Glutamatergic neuron (in vitro differentiated cells): ENCODE results near the gene MYO6. TPM values are rescaled to one million over a fixed set of nuclear protein-coding genes. Genes with fewer than 3 reads are reported as not detected.

Experiments used
- DNase-seq: peaks from one replicate; pipeline ENCODE4 v3.0.0; 2022
- H3K27ac Mint-ChIP-seq: one replicate; pipeline ENCODE4 v1.8.0; 2020; ENCODE audit warnings: mild to moderate bottlenecking, mixed read lengths, inconsistent platforms; ENCODE audit not compliant: unreplicated experiment
- H3K27me3 Mint-ChIP-seq: one replicate; pipeline ENCODE4 v1.8.0; 2020; ENCODE audit warnings: mild to moderate bottlenecking, moderate library complexity, mixed read lengths, inconsistent platforms; ENCODE audit not compliant: unreplicated experiment
- H3K36me3 Mint-ChIP-seq: one replicate; pipeline ENCODE4 v1.8.0; 2020; ENCODE audit warnings: mild to moderate bottlenecking, mixed read lengths, inconsistent platforms; ENCODE audit not compliant: unreplicated experiment
- H3K4me1 Mint-ChIP-seq: one replicate; pipeline ENCODE4 v1.8.0; 2020; ENCODE audit warnings: mild to moderate bottlenecking, low read depth, mixed read lengths, inconsistent platforms; ENCODE audit not compliant: unreplicated experiment
- H3K4me3 Mint-ChIP-seq: one replicate; pipeline ENCODE4 v1.8.0; 2020; ENCODE audit warnings: mild to moderate bottlenecking, mixed read lengths, inconsistent platforms; ENCODE audit not compliant: unreplicated experiment
- H3K9me3 Mint-ChIP-seq: one replicate; pipeline ENCODE4 v1.8.0; 2020; ENCODE audit warnings: mild to moderate bottlenecking, moderate library complexity, mixed read lengths, inconsistent platforms; ENCODE audit not compliant: unreplicated experiment
- total RNA-seq: library from RNA; stranded (reverse); fragmentation: NEBNext Ultra II Directional; extraction: Animal tissue kit (Norgen Biotek cat#: 25700); gene quantifications from one replicate; pipeline ENCODE4 v1.2.1, GENCODE V29; 2021; ENCODE audit not compliant: unreplicated experiment
- TF ChIP-seq, protein P1 (sequence below): fragments of 200-600 bp; sonication (generic); IDR thresholded peaks from one replicate; pipeline ENCODE4 v1.5.0; 2021; ENCODE audit not compliant: partially characterized antibody, unreplicated experiment

MYO6 gene
- total RNA-seq, 1 donor from 2014 or later, result 72.2 TPM

DNA sequence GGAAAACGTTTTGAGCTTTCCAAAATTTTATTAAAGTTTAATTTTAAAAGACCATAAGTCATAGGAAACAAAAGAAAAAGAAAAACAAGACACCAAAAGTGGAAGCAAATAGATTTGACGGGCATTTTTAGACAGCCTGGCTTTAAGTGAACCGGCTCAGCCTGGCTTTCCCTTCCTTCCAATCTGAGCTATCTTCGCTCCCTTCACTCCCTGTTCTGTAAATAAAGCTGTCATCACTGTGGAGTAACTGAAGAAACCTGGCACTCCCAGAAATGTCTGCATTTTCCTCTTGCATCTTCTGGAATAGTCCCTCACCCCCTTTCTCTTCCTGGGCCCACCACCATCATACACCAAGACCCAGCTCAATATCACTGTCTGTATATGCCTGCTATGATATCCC, 191.5 kb downstream of the MYO6 start:
- DNase-seq, result no peak
- TF ChIP-seq, protein P1, sequence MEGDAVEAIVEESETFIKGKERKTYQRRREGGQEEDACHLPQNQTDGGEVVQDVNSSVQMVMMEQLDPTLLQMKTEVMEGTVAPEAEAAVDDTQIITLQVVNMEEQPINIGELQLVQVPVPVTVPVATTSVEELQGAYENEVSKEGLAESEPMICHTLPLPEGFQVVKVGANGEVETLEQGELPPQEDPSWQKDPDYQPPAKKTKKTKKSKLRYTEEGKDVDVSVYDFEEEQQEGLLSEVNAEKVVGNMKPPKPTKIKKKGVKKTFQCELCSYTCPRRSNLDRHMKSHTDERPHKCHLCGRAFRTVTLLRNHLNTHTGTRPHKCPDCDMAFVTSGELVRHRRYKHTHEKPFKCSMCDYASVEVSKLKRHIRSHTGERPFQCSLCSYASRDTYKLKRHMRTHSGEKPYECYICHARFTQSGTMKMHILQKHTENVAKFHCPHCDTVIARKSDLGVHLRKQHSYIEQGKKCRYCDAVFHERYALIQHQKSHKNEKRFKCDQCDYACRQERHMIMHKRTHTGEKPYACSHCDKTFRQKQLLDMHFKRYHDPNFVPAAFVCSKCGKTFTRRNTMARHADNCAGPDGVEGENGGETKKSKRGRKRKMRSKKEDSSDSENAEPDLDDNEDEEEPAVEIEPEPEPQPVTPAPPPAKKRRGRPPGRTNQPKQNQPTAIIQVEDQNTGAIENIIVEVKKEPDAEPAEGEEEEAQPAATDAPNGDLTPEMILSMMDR, result no peak
- Mint-ChIP-seq H3K4me3 (no peak overlapping the region), H3K9me3 (peaks cover 4% of the 10 kb centered on the region), H3K27me3 (peaks cover 5% of the 10 kb centered on the region), H3K27ac (no peak overlapping the region), H3K4me1 (peaks cover 11% of the 10 kb centered on the region), H3K36me3 (no peaks in the 10 kb centered on the region)

DNA sequence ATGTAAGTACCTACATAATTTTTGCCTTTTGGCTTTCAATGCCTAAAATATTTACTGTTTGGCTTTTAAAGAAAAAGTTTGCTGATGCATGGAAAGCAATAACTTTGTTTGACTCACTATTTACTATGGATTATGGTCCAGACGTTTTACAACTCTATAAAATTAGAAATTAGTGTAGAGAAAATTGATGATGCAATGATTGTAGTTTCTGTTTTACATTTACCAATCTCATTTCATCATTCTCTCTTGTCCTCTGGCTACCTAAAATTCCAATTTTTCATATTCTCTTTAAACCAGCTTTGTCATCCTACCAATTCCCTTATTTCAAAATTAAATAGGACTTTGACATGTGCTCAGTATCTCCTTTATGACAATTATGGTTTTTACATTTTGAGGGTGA, 192.5 kb downstream of the MYO6 start:
- Mint-ChIP-seq H3K4me3 (no peak overlapping the region), H3K36me3 (no peaks in the 10 kb centered on the region), H3K4me1 (peaks cover 15% of the 10 kb centered on the region), H3K27ac (no peak overlapping the region), H3K27me3 (peaks cover 5% of the 10 kb centered on the region), H3K9me3 (peaks cover 4% of the 10 kb centered on the region)
- TF ChIP-seq, protein P1, result no peak
- no peak for DNase-seq

DNA sequence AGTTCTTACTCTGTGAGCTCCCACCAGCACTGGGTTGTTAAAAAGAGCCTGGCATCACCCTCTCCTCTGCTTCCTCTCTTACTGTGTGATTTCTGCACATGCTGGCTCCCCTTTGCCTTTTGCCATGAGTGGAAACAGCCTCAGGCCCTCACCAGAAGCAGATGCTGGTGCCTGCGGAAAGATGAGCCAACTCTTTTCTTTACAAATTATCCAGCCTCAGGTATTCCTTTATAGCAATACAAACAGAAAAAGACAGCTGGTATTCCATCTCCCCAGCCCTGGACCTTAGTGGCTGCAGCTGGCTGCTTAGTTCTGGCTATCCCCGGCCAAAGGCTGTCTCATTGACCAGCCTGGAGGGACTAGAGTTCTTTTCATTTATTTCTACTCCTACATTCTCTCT, 194.3 kb downstream of the MYO6 start:
- H3K4me3 Mint-ChIP-seq, result no peak overlapping the region
- no peak for DNase-seq

GRCh38 chr6:75946146-75946831, 197.2 kb downstream of the MYO6 start:
- Mint-ChIP-seq H3K27me3 (peaks cover 2% of the 10 kb centered on the region), H3K36me3 (no peaks in the 10 kb centered on the region), H3K4me1 (peaks cover 10% of the 10 kb centered on the region), H3K27ac (no peak overlapping the region), H3K9me3 (peaks cover 2% of the 10 kb centered on the region), H3K4me3 (no peak overlapping the region)
- DNase-seq, result no peak
- TF ChIP-seq, protein P1, result no peak

More for the DNA sequence above, 194.3 kb downstream of the MYO6 start:
- Mint-ChIP-seq H3K9me3 (peaks cover 6% of the 10 kb centered on the region), H3K27me3 (peaks cover 2% of the 10 kb centered on the region), H3K36me3 (no peaks in the 10 kb centered on the region), H3K4me1 (peaks cover 16% of the 10 kb centered on the region), H3K27ac (no peak overlapping the region)
- TF ChIP-seq, protein P1, result no peak

DNA sequence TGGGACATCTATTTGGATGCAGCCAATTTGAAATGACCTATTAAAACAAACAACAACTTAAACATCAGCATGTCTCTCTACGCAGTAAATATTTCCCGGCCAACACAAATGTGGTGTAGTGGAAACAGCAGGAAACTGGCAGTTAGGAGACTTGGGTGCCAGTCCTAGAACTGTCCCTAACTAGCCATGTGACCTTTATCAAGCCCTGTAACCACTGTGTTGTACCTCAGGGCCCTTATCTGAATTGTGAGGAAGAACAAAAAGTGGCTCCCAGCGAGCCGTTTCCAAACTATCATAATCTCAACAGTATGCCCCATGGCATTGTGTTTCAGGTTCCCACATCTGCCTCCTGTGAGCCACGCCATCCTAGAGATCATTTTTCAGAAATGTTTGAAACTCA, 198.9 kb downstream of the MYO6 start:
- TF ChIP-seq, protein P1, result no peak
- Mint-ChIP-seq H3K27ac (no peak overlapping the region), H3K9me3 (peaks cover 2% of the 10 kb centered on the region), H3K36me3 (no peaks in the 10 kb centered on the region), H3K4me3 (no peak overlapping the region), H3K27me3 (no peaks in the 10 kb centered on the region), H3K4me1 (peaks cover 7% of the 10 kb centered on the region)
- DNase-seq, result no peak
